Karpas-422 (cell line): Measurements from ENCODE around the gene SLC25A17. TPM values are rescaled to one million over a fixed set of nuclear protein-coding genes. Genes with fewer than 3 reads are reported as not detected.
A peak's percentile ranks its signal among the peaks of the same experiment; 100 is the strongest.
"Not testable (repeated sequence)": the region's sequence is repeated elsewhere in the genome, so short reads cannot be mapped to it uniquely, and the experiment has no call there.

Experiments used
- DNase-seq: peaks from one replicate; pipeline ENCODE4 v3.0.0-alpha.2; 2015
- H2AFZ ChIP-seq: fragments of 200-600 bp; sonication (generic); 2 replicates; pipeline ENCODE4 v1.6.1; 2014; ENCODE audit warnings: antibody characterized with exemption, low read length, mixed read lengths
- H3K27ac ChIP-seq: fragments of 200-600 bp; sonication (generic); 2 replicates; pipeline ENCODE4 v1.5.1; 2014; ENCODE audit warnings: mild to moderate bottlenecking, low read length, moderate library complexity
- H3K27me3 ChIP-seq: fragments of 200-600 bp; sonication (generic); 2 replicates; pipeline ENCODE4 v1.6.1; 2014; ENCODE audit warnings: low read length, mixed read lengths
- H3K36me3 ChIP-seq: fragments of 200-600 bp; sonication (generic); 2 replicates; pipeline ENCODE4 v1.6.1; 2014; ENCODE audit warnings: low read length, mixed read lengths; ENCODE audit not compliant: insufficient read depth
- H3K4me1 ChIP-seq: fragments of 200-600 bp; sonication (generic); 2 replicates; pipeline ENCODE4 v1.6.1; 2014; ENCODE audit warnings: mild to moderate bottlenecking, low read length, mixed read lengths
- H3K4me2 ChIP-seq: fragments of 200-600 bp; sonication (generic); 2 replicates; pipeline ENCODE4 v1.6.1; 2014; ENCODE audit warnings: low read length, low read depth, mild to moderate bottlenecking; ENCODE audit not compliant: poor library complexity, severe bottlenecking
- H3K4me3 ChIP-seq: fragments of 200-600 bp; sonication (generic); 2 replicates; pipeline ENCODE4 v1.5.1; 2014; ENCODE audit warnings: mild to moderate bottlenecking, antibody characterized with exemption, low read length, mixed read lengths
- H3K79me2 ChIP-seq: fragments of 200-600 bp; sonication (generic); 2 replicates; pipeline ENCODE4 v1.6.1; 2014; ENCODE audit warnings: mild to moderate bottlenecking, low read length, mixed read lengths
- H3K9ac ChIP-seq: fragments of 200-600 bp; sonication (generic); 2 replicates; pipeline ENCODE4 v1.6.0; 2014; ENCODE audit warnings: low read length
- H3K9me2 ChIP-seq: fragments of 200-600 bp; sonication (generic), shearing (Covaris generic); replicated peaks from 2 replicates; pipeline ENCODE4 v1.6.0; 2014; ENCODE audit warnings: mild to moderate bottlenecking, low read length, moderate library complexity; ENCODE audit not compliant: insufficient read depth
- H3K9me3 ChIP-seq: fragments of 300-700, 200-600 bp; sonication (generic); 2 replicates; pipeline ENCODE4 v1.6.1; 2014; ENCODE audit warnings: low read length, mixed read lengths
- H4K20me1 ChIP-seq: fragments of 200-600 bp; sonication (generic); 2 replicates; pipeline ENCODE4 v1.6.1; 2014; ENCODE audit warnings: mild to moderate bottlenecking, antibody characterized with exemption, low read length, low read depth; ENCODE audit not compliant: insufficient read depth
- total RNA-seq: library from RNA; depleted of rRNA; stranded (reverse); fragments of >200 nt; shearing (Covaris generic); gene quantifications from 2 replicates; pipeline ENCODE4 v1.2.3, GENCODE V29; 2014; ENCODE audit warnings: low replicate concordance; rRNA removed

The SLC25A17 gene, protein sequence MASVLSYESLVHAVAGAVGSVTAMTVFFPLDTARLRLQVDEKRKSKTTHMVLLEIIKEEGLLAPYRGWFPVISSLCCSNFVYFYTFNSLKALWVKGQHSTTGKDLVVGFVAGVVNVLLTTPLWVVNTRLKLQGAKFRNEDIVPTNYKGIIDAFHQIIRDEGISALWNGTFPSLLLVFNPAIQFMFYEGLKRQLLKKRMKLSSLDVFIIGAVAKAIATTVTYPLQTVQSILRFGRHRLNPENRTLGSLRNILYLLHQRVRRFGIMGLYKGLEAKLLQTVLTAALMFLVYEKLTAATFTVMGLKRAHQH
- 17.0 and 41.8 TPM in 2 replicates for total RNA-seq

DNA sequence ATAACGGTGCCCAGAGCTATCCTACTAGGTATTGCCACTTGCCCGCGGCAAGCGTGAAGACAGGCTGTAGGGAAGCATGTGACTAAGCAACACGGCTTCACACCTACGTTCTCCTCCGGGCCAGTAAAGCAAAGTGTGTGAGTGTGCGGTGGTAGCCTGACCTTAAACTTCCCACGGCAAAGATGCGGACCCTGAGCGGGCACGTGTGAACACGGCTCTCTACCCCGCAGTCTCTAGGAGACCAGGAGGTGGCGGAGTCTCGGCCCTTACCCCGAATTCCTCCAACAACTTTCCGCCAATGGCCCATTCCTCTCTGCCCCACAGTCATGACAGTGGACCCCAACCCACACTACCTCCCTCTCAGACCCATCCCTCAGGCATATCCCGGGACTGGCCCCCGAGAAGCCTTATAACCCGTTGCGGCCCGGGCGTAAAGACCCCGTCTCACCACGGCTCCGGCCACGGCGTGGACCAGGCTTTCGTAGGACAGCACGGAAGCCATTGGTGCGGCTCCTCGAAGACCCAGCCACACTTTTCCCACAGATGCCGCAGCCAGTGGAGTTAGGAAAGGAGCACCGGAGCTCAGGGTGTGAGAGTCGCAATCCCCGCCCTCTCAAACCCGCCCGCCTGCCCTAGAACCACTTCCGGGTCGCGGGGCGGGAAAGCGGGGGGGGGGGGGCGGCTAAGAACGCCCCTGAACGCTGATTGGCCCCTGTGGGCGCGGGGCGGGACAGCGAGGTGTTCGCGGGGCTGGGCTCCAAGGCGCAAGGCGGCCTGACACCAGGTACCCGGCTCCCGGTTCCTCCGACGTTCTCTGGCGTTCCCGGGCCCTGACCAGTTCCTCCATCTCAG, at the start of gene SLC25A17:
Gene SLC25A17, minus strand, starts transcription at position 600 of the 852 bp plus-strand sequence. Its CDS starts 98 bp downstream, at position 502.
- H3K79me2 ChIP-seq: peaks cover 48% of the 10 kb centered on the region
- peak within 1 kb of the TSS; percentile 100 for H3K4me2 ChIP-seq
- H3K27ac ChIP-seq: peak within 1 kb of the TSS; percentile 59
- H3K9me3 ChIP-seq: no peaks in the 10 kb centered on the region
- H2AFZ ChIP-seq: peak within 1 kb of the TSS; percentile 95
- H3K9me2 ChIP-seq: no peaks in the 10 kb centered on the region
- DNase-seq: peak; percentile 96
- peaks cover 36% of the 10 kb centered on the region for H3K4me1 ChIP-seq
- peak within 1 kb of the TSS; percentile 99 for H3K9ac ChIP-seq
- H3K4me3 ChIP-seq: peak within 1 kb of the TSS; percentile 99
- H3K27me3 ChIP-seq: no peaks in the 10 kb centered on the region
- H4K20me1 ChIP-seq: no peaks in the 10 kb centered on the region
- peaks cover 13% of the 10 kb centered on the region for H3K36me3 ChIP-seq

DNA sequence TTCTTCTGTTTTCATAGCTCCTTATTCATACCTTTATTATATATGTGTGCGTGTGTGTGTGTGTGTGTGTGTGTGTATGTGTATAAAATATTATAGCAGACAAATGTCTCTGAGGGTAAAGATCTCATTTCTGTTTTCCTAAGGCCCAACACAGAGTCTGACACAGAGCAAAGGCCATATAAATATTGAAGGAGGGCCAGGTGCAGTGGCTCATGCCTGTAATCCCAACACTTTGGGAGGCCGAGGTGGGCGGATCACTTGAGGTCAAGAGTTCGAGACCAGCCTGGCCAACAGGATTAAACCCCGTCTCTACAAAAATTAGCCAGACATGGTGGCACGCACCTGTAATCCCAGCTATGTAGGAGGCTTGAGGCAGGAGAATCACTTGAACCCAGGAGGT, 49.2 kb upstream of the SLC25A17 start:
- not testable (repeated sequence) for H3K4me3 ChIP-seq, H3K9me3 ChIP-seq, H3K4me1 ChIP-seq, H2AFZ ChIP-seq, H4K20me1 ChIP-seq, H3K4me2 ChIP-seq, H3K27ac ChIP-seq, DNase-seq, H3K9me2 ChIP-seq, H3K36me3 ChIP-seq, H3K27me3 ChIP-seq, H3K9ac ChIP-seq
- H3K79me2 ChIP-seq: peaks cover 31% of the 10 kb centered on the region

DNA sequence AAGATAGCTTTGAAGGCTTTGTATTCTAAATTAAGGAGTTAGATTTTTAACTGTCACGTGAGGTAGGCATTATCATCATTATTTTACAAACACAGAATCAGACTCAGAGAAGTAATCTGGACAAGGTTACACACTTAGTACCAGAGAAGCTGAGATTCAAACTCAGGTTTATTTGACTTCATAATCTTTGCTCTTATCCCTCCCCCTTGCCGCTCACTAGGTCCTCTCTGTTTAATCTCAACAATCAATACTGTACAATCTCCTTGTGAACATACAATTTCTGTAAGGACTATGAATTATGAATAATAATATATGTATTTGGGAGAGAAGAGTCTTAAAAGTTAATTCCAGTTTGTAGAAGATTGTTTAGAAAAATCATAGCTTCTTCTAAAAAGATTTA, 48.0 kb upstream of the SLC25A17 start:
- no peaks in the 10 kb centered on the region for H4K20me1 ChIP-seq
- H3K27ac ChIP-seq: no peak overlapping the region
- H3K9me3 ChIP-seq: no peaks in the 10 kb centered on the region
- H3K9me2 ChIP-seq: no peaks in the 10 kb centered on the region
- no peaks in the 10 kb centered on the region for H3K27me3 ChIP-seq
- H3K4me3 ChIP-seq: no peak overlapping the region
- peaks cover 18% of the 10 kb centered on the region for H3K4me1 ChIP-seq
- H3K9ac ChIP-seq: no peak overlapping the region
- no peak for DNase-seq
- no peak overlapping the region for H3K4me2 ChIP-seq
- H3K36me3 ChIP-seq: peaks cover 8% of the 10 kb centered on the region; the same call in 1 of the 2 replicates
- peaks cover 44% of the 10 kb centered on the region for H3K79me2 ChIP-seq
- no peak overlapping the region for H2AFZ ChIP-seq

DNA sequence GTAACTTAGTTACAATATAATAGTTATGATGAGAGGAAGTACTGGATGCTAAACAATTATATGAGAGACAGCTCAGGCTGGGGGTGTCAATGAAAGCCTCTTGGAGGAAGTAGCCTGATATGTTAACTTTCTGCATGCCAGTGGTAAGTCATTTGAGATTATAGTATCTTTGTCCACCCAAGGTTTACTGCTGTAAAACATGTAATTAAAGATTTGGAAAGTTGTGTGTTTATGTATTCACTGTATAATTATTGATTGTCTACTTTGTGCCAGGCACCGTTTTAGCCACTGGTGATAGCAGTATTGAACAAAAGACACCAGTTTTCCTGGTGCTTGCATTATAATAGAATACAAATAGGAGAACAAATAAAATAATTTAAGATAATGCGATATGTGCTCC, 43.4 kb upstream of the SLC25A17 start:
- Histone ChIP-seq H2AFZ (no peak overlapping the region), H3K27ac (no peak overlapping the region), H3K4me1 (peaks cover 32% of the 10 kb centered on the region), H3K9me3 (no peaks in the 10 kb centered on the region), H3K36me3 (no peaks in the 10 kb centered on the region), H3K4me3 (no peak overlapping the region), H3K4me2 (no peak overlapping the region), H3K79me2 (peaks cover 85% of the 10 kb centered on the region), H3K27me3 (no peaks in the 10 kb centered on the region), H3K9ac (no peak overlapping the region), H3K9me2 (no peaks in the 10 kb centered on the region), H4K20me1 (no peaks in the 10 kb centered on the region)
- DNase-seq: no peak

DNA sequence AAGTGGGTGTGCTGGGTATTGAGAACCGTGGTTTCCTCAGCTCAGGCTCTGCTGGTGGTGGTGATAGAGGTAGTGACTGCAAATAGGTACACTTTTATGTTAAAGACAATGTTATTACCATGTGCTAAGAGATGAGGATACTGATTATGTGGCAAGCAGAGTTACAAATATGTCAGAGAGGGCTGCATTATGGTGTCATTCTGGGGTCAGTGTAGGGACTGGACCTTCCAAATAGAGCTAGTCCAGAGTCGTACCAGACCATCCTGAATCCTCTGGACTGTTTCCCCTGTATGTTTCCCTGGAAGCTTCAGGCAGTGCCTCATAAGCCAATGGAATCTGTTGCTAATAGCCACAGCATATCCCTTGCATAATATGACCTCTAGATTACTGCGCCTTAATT, 42.9 kb upstream of the SLC25A17 start, which contains the start of gene DNAJB7:
Gene DNAJB7, minus strand, starts transcription at position 101 of the 400 bp plus-strand sequence. CDS start 119 bp downstream, outside the sequence.
- H3K4me2 ChIP-seq: no peak within 1 kb of the TSS
- H3K9me3 ChIP-seq: no peaks in the 10 kb centered on the region
- peaks cover 91% of the 10 kb centered on the region for H3K79me2 ChIP-seq
- no peak within 1 kb of the TSS for H3K9ac ChIP-seq
- no peaks in the 10 kb centered on the region for H3K36me3 ChIP-seq
- H3K27ac ChIP-seq: no peak within 1 kb of the TSS
- H3K27me3 ChIP-seq: no peaks in the 10 kb centered on the region
- no peaks in the 10 kb centered on the region for H3K9me2 ChIP-seq
- H3K4me3 ChIP-seq: no peak within 1 kb of the TSS
- H4K20me1 ChIP-seq: no peaks in the 10 kb centered on the region
- peaks cover 32% of the 10 kb centered on the region for H3K4me1 ChIP-seq
- no peak within 1 kb of the TSS for H2AFZ ChIP-seq
- no peak for DNase-seq

DNA sequence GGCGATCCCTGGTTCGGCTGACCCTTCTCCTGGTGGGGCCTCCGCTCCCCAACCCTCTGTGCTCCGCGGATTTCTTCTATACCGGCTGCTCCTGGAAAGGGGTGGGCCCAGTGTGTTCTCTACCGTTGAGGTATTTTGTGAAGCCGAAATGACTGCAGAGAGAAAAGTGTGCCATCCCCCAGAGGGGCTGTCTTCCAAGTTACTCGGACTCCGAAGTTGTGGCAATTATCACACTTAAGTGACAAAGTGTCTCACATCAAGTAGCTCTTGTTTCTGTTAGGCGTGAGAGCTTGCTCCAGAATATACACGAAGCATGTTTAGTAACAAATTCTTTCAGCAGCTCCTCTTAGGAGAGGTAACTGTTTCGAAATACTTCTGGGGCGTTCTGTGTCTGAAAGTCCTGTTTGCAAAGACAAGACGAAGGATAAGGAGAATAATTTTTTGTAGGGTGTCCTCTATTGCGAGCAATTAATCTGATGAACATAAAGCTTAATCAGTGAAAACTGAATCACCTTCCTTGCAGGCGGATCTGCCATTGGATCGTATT, 38.2 kb upstream of the SLC25A17 start:
- peaks cover 44% of the 10 kb centered on the region for H3K4me1 ChIP-seq
- peak overlapping the region; percentile 91 for H3K4me3 ChIP-seq
- peaks cover 13% of the 10 kb centered on the region; the same call in 1 of the 2 replicates for H3K36me3 ChIP-seq
- H3K9me3 ChIP-seq: no peaks in the 10 kb centered on the region
- DNase-seq: peak; percentile 54
- peak overlapping the region; percentile 90 for H3K9ac ChIP-seq
- H4K20me1 ChIP-seq: 0 out of 2 replicates have a peak, but pooled peaks cover 3% of the 10 kb centered on the region
- peaks cover 93% of the 10 kb centered on the region for H3K79me2 ChIP-seq
- no peaks in the 10 kb centered on the region for H3K27me3 ChIP-seq
- H2AFZ ChIP-seq: no peak overlapping the region
- peak overlapping the region; percentile 95 for H3K4me2 ChIP-seq
- no peaks in the 10 kb centered on the region for H3K9me2 ChIP-seq
- H3K27ac ChIP-seq: peak overlapping the region; percentile 25

DNA sequence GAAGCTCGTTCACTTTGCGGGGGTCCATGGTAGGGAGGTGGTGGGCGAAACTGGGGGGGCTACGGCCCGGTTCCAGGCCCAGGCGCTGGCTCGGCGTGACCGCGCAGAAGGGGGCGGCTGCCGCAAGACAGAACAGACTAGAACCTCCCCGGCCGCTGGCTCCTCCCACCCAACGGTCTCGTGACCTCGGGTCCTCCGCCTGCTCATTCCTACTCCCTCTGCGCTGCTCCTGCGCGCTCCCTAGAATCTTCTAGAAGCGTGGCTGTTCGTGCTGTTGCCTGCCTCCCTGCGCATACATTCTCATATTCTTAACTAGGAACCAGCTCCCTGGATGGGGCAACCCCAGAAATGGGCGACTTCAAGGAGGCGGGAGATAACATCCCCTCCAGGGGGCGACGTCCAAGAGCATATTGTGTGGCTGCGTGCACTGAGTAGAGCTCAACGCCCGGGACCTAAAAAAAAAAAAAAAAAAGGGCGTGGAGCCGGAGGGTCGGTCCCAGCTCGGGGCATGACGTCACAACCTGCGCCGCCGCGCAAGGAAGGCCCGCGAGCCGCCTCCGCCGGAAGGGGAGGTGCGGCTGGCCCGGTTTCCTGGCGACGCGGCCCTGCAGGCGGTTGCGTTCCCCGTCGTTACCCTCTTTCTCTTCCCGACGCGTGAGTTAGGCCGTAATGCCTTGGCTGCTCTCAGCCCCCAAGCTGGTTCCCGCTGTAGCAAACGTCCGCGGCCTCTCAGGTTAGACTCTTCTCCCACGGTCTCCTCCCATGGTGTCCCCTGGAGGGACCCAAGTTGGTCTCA, 37.6 kb upstream of the SLC25A17 start, which contains the start of the genes ST13 and XPNPEP3:
Gene ST13, minus strand, starts transcription at position 127 of the 796 bp plus-strand sequence. Its CDS starts 99 bp downstream, at position 28.
Gene XPNPEP3, plus strand, starts transcription at position 636 of the 796 bp plus-strand sequence. Its CDS starts 34 bp downstream, at position 670.
- no peaks in the 10 kb centered on the region for H3K27me3 ChIP-seq
- H3K9ac ChIP-seq: peak within 1 kb of the TSS; percentile 90
- H3K9me3 ChIP-seq: no peaks in the 10 kb centered on the region
- H3K4me2 ChIP-seq: peak within 1 kb of the TSS; percentile 95
- peak; percentile 99 for DNase-seq
- H3K36me3 ChIP-seq: peaks cover 17% of the 10 kb centered on the region; the same call in 1 of the 2 replicates
- peak within 1 kb of the TSS; percentile 91 for H3K4me3 ChIP-seq
- H4K20me1 ChIP-seq: 0 out of 2 replicates have a peak, but pooled peaks cover 3% of the 10 kb centered on the region
- H3K27ac ChIP-seq: peak within 1 kb of the TSS; percentile 88
- H3K79me2 ChIP-seq: peaks cover 93% of the 10 kb centered on the region
- peaks cover 49% of the 10 kb centered on the region for H3K4me1 ChIP-seq
- H3K9me2 ChIP-seq: no peaks in the 10 kb centered on the region
- H2AFZ ChIP-seq: 0 out of 2 replicates have a peak within 1 kb of the TSS, but pooled peaks have one; percentile 37
